GM21447 (cell line): ENCODE measurements around the gene ODR4.
"Not testable (repeated sequence)": the region's sequence is repeated elsewhere in the genome, so short reads cannot be mapped to it uniquely, and the experiment has no call there.

Experiments
- ATAC-seq: cut with Tn5 transposase; IDR thresholded peaks from one replicate; pipeline ENCODE4 v1.9.1; 2021; ENCODE audit not compliant: unreplicated experiment

Gene ODR4

GRCh38 chr1:186375152-186375928 is at the start of gene ODR4, which contains the start of gene TPR:
Gene ODR4 (plus strand): TSS chr1:186375838. CDS start chr1:186379786, 3,948 bp downstream.
Gene TPR (minus strand): TSS chr1:186375253. CDS start chr1:186375028, 225 bp downstream.
- ATAC-seq = peak; percentile 90

GRCh38 chr1:186326009-186326408 is 49.6 kb upstream of the ODR4 start:
- ATAC-seq = no peak

GRCh38 chr1:186327331-186327730 is 48.3 kb upstream of the ODR4 start:
- no peak for ATAC-seq

GRCh38 chr1:186330758-186331157 is 44.9 kb upstream of the ODR4 start:
- ATAC-seq = no peak

- no peak for ATAC-seq
These were observed 38.1 kb upstream of the ODR4 start for GRCh38 chr1:186337554-186337953.

- no peak for ATAC-seq
These were observed 34.9 kb upstream of the ODR4 start for GRCh38 chr1:186340772-186341171.

- not testable (repeated sequence) for ATAC-seq
These were observed 27.6 kb upstream of the ODR4 start for GRCh38 chr1:186347837-186348691.

GRCh38 chr1:186374303-186375151 is 1.1 kb upstream of the ODR4 start:
- ATAC-seq = peak; percentile 31

GRCh38 chr1:186375929-186376319 is 286 bp downstream of the ODR4 start:
- ATAC-seq = no peak

- no peak for ATAC-seq
These were observed 11.2 kb downstream of the ODR4 start for GRCh38 chr1:186386725-186387383.

GRCh38 chr1:186390925-186391324 is 15.3 kb downstream of the ODR4 start:
- no peak for ATAC-seq

GRCh38 chr1:186391841-186392240 is 16.2 kb downstream of the ODR4 start:
- no peak for ATAC-seq

GRCh38 chr1:186392711-186393110 is 17.1 kb downstream of the ODR4 start:
- not testable (repeated sequence) for ATAC-seq

- ATAC-seq = not testable (repeated sequence)
These were observed 25.8 kb downstream of the ODR4 start for GRCh38 chr1:186401446-186401845.

- ATAC-seq = no peak
These were observed 28.0 kb downstream of the ODR4 start for GRCh38 chr1:186403632-186404031.

GRCh38 chr1:186404454-186405051 is 28.9 kb downstream of the ODR4 start:
- ATAC-seq = no peak

- peak; percentile 51 for ATAC-seq
These were observed 33.5 kb downstream of the ODR4 start for GRCh38 chr1:186409091-186409490.

- ATAC-seq = no peak
These were observed 37.7 kb downstream of the ODR4 start for GRCh38 chr1:186413319-186413718.

GRCh38 chr1:186418503-186418902 is 42.9 kb downstream of the ODR4 start:
- no peak for ATAC-seq

GRCh38 chr1:186420311-186420710 is 44.7 kb downstream of the ODR4 start:
- no peak for ATAC-seq
